Small intestine (tissue), 7 donors: Measurements from ENCODE around the gene RNF40. TPM values are rescaled to one million over a fixed set of nuclear protein-coding genes. Genes with fewer than 3 reads are reported as not detected.
A peak's percentile ranks its signal among the peaks of the same experiment; 100 is the strongest.

Experiments used
- DNase-seq, 2 donors: peaks; one replicate each; pipeline versions ENCODE4 v3.0.0 to v3.0.0-alpha.2; 2013
- FAIRE-seq: peaks from 2 replicates; lab custom pipeline; 2012; peaks lifted over from hg19 to GRCh38; lab: Jason Lieb, UNC
- H3K27ac ChIP-seq, 3 donors: one replicate each; pipeline ENCODE4 v1.5.1; 2013; ENCODE audit warnings: low read length in 2 of 3, mild to moderate bottlenecking in 2 of 3, control low read depth in 1 of 3, inconsistent platforms in 1 of 3, low read depth in 1 of 3, moderate library complexity in 1 of 3
- H3K27me3 ChIP-seq, 3 donors: one replicate each; pipeline ENCODE4 v1.6.1; 2013; ENCODE audit warnings: low read length in 3 of 3, inconsistent platforms in 1 of 3; ENCODE audit not compliant: control insufficient read depth in 3 of 3, insufficient read depth in 3 of 3
- H3K36me3 ChIP-seq, 3 donors: one replicate each; pipeline ENCODE4 v1.6.1; 2013; ENCODE audit warnings: low read length in 3 of 3, inconsistent platforms in 1 of 3, low read depth in 1 of 3, mild to moderate bottlenecking in 1 of 3, moderate library complexity in 1 of 3; ENCODE audit not compliant: control insufficient read depth in 3 of 3, insufficient read depth in 2 of 3
- H3K4me1 ChIP-seq, 3 donors: one replicate each; pipeline ENCODE4 v1.6.1; 2013; ENCODE audit warnings: low read length in 2 of 3, inconsistent platforms in 1 of 3, low read depth in 1 of 3, mild to moderate bottlenecking in 1 of 3, moderate library complexity in 1 of 3; ENCODE audit not compliant: control insufficient read depth in 3 of 3, insufficient read depth in 2 of 3
- H3K4me3 ChIP-seq, 3 donors: one replicate each; pipeline ENCODE4 v1.5.1; 2013; ENCODE audit warnings: low read length in 3 of 3, control low read depth in 1 of 3, inconsistent platforms in 1 of 3, low read depth in 1 of 3, mild to moderate bottlenecking in 1 of 3, moderate library complexity in 1 of 3
- H3K9me3 ChIP-seq, 2 donors: one replicate each; pipeline ENCODE4 v1.6.1; 2013; ENCODE audit warnings: low read depth in 1 of 2, low read length in 1 of 2; ENCODE audit not compliant: control insufficient read depth in 2 of 2, insufficient read depth in 1 of 2
- WGBS, 3 donors: extraction: QIAGEN DNeasy Blood & Tissue Kit; methylation state at CpG; one replicate each; pipeline ENCODE4 v1.1.7; 2013; 5-methylcytosine and 5-hydroxymethylcytosine counted together
- polyA plus RNA-seq, 4 donors: library from polyadenylated mRNA; stranded (reverse) in 3 of 4; unstranded in 1 of 4; fragments of 200-250 nt in 3 of 4; fragments of 120-200 nt in 1 of 4; gene quantifications; one replicate each; pipeline versions ENCODE4 v1.2.1 to v1.2.3, GENCODE V29; 2013
- donor health status: healthy with polysubstance abuse.
- donor health status: control.
- donor health status: control.
- donor health status: Bipolar disorder and iron deficiency.
- donor health status: healthy.

The RNF40 gene
- polyA plus RNA-seq, 4 donors = 55.9 to 84.9 (median 58.1) TPM

- Histone ChIP-seq H3K27me3 (no peaks in the 10 kb centered on the region), H3K4me1 (peaks cover 0 to 25% (median 4%) of the 10 kb centered on the region in 3 donors), H3K4me3 (peak overlapping the region in 1 of 3 donors; percentile 88), H3K36me3 (peaks cover 5 to 50% (median 8%) of the 10 kb centered on the region in 3 donors), H3K9me3 (no peaks in the 10 kb centered on the region), H3K27ac (peak overlapping the region in 1 of 3 donors; percentile 52)
- 66 to 73% (median 72%) methylated on average over 7 of the region's 7 CpGs for WGBS, 3 donors
- no peak for FAIRE-seq
- peak in 1 of 2 donors; percentile 48 for DNase-seq
Observed at GRCh38 chr16:30785126-30786106, 23.3 kb downstream of the RNF40 start.

- Histone ChIP-seq H3K36me3 (peaks cover 5 to 44% (median 8%) of the 10 kb centered on the region in 3 donors), H3K9me3 (no peaks in the 10 kb centered on the region), H3K27ac (peak overlapping the region; percentile 13 to 80 (median 45)), H3K4me3 (peak overlapping the region; percentile 75 to 88 (median 75)), H3K4me1 (peaks cover 0 to 25% (median 4%) of the 10 kb centered on the region in 3 donors), H3K27me3 (no peaks in the 10 kb centered on the region)
- DNase-seq = peak; percentile 47 to 68
- WGBS, 3 donors = 5 to 10% (median 9%) methylated on average over 26 to 57 of the region's 57 CpGs
- FAIRE-seq = no peak
Observed at GRCh38 chr16:30786115-30786935, 24.2 kb downstream of the RNF40 start.

- Histone ChIP-seq H3K36me3 (peaks cover 4 to 37% (median 8%) of the 10 kb centered on the region in 3 donors), H3K27me3 (no peaks in the 10 kb centered on the region), H3K27ac (peak within 1 kb of the TSS; percentile 63 to 90 (median 80)), H3K4me3 (peak within 1 kb of the TSS; percentile 75 to 88 (median 75)), H3K4me1 (peaks cover 0 to 25% (median 4%) of the 10 kb centered on the region in 3 donors), H3K9me3 (no peaks in the 10 kb centered on the region)
- DNase-seq (peak; percentile 68 to 90), FAIRE-seq (no peak)
- WGBS, 3 donors = 1 to 3% (median 2%) methylated on average over 35 to 37 of the region's 37 CpGs
Observed at GRCh38 chr16:30786936-30787612, 25.0 kb downstream of the RNF40 start, which contains the start of gene ZNF629. Gene ZNF629 (minus strand): TSS chr16:30787205. CDS start chr16:30784482, 2,723 bp downstream.

GRCh38 chr16:30787613-30788378, 25.7 kb downstream of the RNF40 start:
- H3K4me1 ChIP-seq = peaks cover 0 to 25% (median 4%) of the 10 kb centered on the region in 3 donors
- peak; percentile 53 to 56 for DNase-seq
- no peaks in the 10 kb centered on the region for H3K27me3 ChIP-seq
- WGBS, 3 donors = 16 to 31% (median 28%) methylated on average over 11 of the region's 11 CpGs
- peak overlapping the region; percentile 75 to 88 (median 75) for H3K4me3 ChIP-seq
- no peaks in the 10 kb centered on the region for H3K9me3 ChIP-seq
- no peak for FAIRE-seq
- peaks cover 0 to 30% (median 7%) of the 10 kb centered on the region in 3 donors for H3K36me3 ChIP-seq
- peak overlapping the region; percentile 63 to 90 (median 80) for H3K27ac ChIP-seq

- no peak for FAIRE-seq
Observed at GRCh38 chr16:30793508-30794069, 31.5 kb downstream of the RNF40 start.

GRCh38 chr16:30794634-30795033, 32.5 kb downstream of the RNF40 start:
- FAIRE-seq (no peak), DNase-seq (no peak)
- no peak overlapping the region for H3K4me3 ChIP-seq
- no peak overlapping the region for H3K27ac ChIP-seq
- no peaks in the 10 kb centered on the region for H3K9me3 ChIP-seq
- no peaks in the 10 kb centered on the region for H3K4me1 ChIP-seq
- no peaks in the 10 kb centered on the region for H3K27me3 ChIP-seq
- H3K36me3 ChIP-seq = no peaks in the 10 kb centered on the region
- WGBS, 3 donors = 92 to 97% (median 93%) methylated on average over 3 of the region's 3 CpGs

More at GRCh38 chr16:30793508-30794069, 31.5 kb downstream of the RNF40 start:
- no peak overlapping the region for H3K4me3 ChIP-seq
- no peak overlapping the region for H3K27ac ChIP-seq
- H3K4me1 ChIP-seq = peaks cover 0 to under 1% (median 0%) of the 10 kb centered on the region in 3 donors
- WGBS, 3 donors = 83 to 92% (median 87%) methylated on average over 6 to 7 of the region's 7 CpGs
- H3K36me3 ChIP-seq = no peaks in the 10 kb centered on the region
- no peak for DNase-seq
- no peaks in the 10 kb centered on the region for H3K9me3 ChIP-seq
- no peaks in the 10 kb centered on the region for H3K27me3 ChIP-seq

GRCh38 chr16:30797670-30798309, 35.7 kb downstream of the RNF40 start:
- H3K4me1 ChIP-seq = no peaks in the 10 kb centered on the region
- H3K27me3 ChIP-seq = no peaks in the 10 kb centered on the region
- H3K4me3 ChIP-seq = no peak overlapping the region
- DNase-seq = no peak
- FAIRE-seq = no peak
- 70 to 72% (median 71%) methylated on average over 8 of the region's 8 CpGs for WGBS, 3 donors
- no peaks in the 10 kb centered on the region for H3K9me3 ChIP-seq
- H3K36me3 ChIP-seq = no peaks in the 10 kb centered on the region
- no peak overlapping the region for H3K27ac ChIP-seq
